IMR-90 (cell line): ENCODE data around the gene ACAD11. TPM values are rescaled to one million over a fixed set of nuclear protein-coding genes. Genes with fewer than 3 reads are reported as not detected.

Experiments used
- ATAC-seq: fragments of 200-7000 bp; cut with Tn5 transposase; 2 replicates; pipeline ENCODE4 v1.9.1; 2020; ENCODE audit warnings: low read depth, mild to moderate bottlenecking, moderate library complexity
- BruUV-seq: library from RNA; stranded (reverse); fragments of 400-500 nt; replicated peaks from 2 replicates; lab custom pipeline; 2021; lab: Mats Ljungman, UMichigan
- CTCF ChIA-PET: fragments of 300-600 bp; formaldehyde crosslinking; extraction: SDS; loops from one replicate; lab custom pipeline; 2021; ENCODE audit warnings: antibody characterized with exemption; lab: Yijun Ruan, JAX
- POLR2A ChIA-PET: fragments of 300-600 bp; sonication (Branson Sonifier 250); formaldehyde crosslinking; loops from one replicate; lab custom pipeline; 2022; ENCODE audit warnings: antibody characterized with exemption; ENCODE audit not compliant: unreplicated experiment; lab: Charles Lee
- DNase-seq: peaks from one replicate; pipeline ENCODE4 v3.0.0; 2013
- H2AFZ ChIP-seq: replicated peaks from 2 replicates; pipeline ENCODE3; 2013; ENCODE audit warnings: low read length, mild to moderate bottlenecking; ENCODE audit not compliant: poor library complexity
- H2AK5ac ChIP-seq: 2 replicates; pipeline ENCODE4 v1.6.1; 2013; ENCODE audit warnings: low read depth, low read length, inconsistent platforms
- H2AK9ac ChIP-seq: replicated peaks from 2 replicates; pipeline ENCODE3; 2013; ENCODE audit warnings: mild to moderate bottlenecking, low read depth, low read length, moderate library complexity; ENCODE audit not compliant: poor library complexity
- H2BK120ac ChIP-seq: 2 replicates; pipeline ENCODE4 v1.6.1; 2013; ENCODE audit warnings: low read depth, low read length, inconsistent platforms
- H2BK15ac ChIP-seq: 3 replicates; pipeline ENCODE4 v1.6.1; 2013; ENCODE audit warnings: low read depth, low read length, inconsistent platforms
- H2BK20ac ChIP-seq: 2 replicates; pipeline ENCODE4 v1.6.1; 2013; ENCODE audit warnings: low read depth, mild to moderate bottlenecking, inconsistent platforms, low read length, moderate library complexity
- H2BK5ac ChIP-seq: 2 replicates; pipeline ENCODE4 v1.6.1; 2013; ENCODE audit warnings: mild to moderate bottlenecking, low read depth, low read length, inconsistent platforms; ENCODE audit not compliant: poor library complexity, severe bottlenecking
- H3K14ac ChIP-seq: replicated peaks from 2 replicates; pipeline ENCODE4 v1.6.1; 2013; ENCODE audit warnings: low read depth, low read length, inconsistent platforms
- H3K18ac ChIP-seq: 2 replicates; pipeline ENCODE4 v1.6.1; 2013; ENCODE audit warnings: low read depth, low read length, control low read depth
- H3K23ac ChIP-seq: 2 replicates; pipeline ENCODE4 v1.6.1; 2013; ENCODE audit warnings: low read depth, low read length, inconsistent platforms
- H3K27ac ChIP-seq: 2 replicates; pipeline ENCODE4 v1.5.1; 2013; ENCODE audit warnings: mild to moderate bottlenecking, control low read depth, low read length; ENCODE audit not compliant: insufficient read depth
- H3K27me3 ChIP-seq: 2 replicates; pipeline ENCODE4 v1.6.1; 2013; ENCODE audit warnings: low read length; ENCODE audit not compliant: control insufficient read depth, insufficient read depth
- H3K36me3 ChIP-seq: 2 replicates; pipeline ENCODE4 v1.6.1; 2013; ENCODE audit warnings: low read length, mixed read lengths; ENCODE audit not compliant: control insufficient read depth, insufficient read depth
- H3K4ac ChIP-seq: 2 replicates; pipeline ENCODE4 v1.6.1; 2013; ENCODE audit warnings: low read depth, low read length, inconsistent platforms
- H3K4me1 ChIP-seq: 2 replicates; pipeline ENCODE4 v1.6.1; 2013; ENCODE audit warnings: low read length, mixed read lengths; ENCODE audit not compliant: control insufficient read depth, insufficient read depth
- H3K4me2 ChIP-seq: 2 replicates; pipeline ENCODE4 v1.6.1; 2013; ENCODE audit warnings: low read depth, mild to moderate bottlenecking, control low read depth, low read length, moderate library complexity
- H3K4me3 ChIP-seq: 2 replicates; pipeline ENCODE4 v1.5.1; 2013; ENCODE audit warnings: low read depth, mild to moderate bottlenecking, control low read depth, low read length, moderate library complexity; ENCODE audit not compliant: insufficient read depth
- H3K56ac ChIP-seq: 2 replicates; pipeline ENCODE4 v1.6.1; 2013; ENCODE audit warnings: low read length, inconsistent platforms; ENCODE audit not compliant: insufficient read depth; ENCODE audit errors: extremely low read depth
- H3K79me1 ChIP-seq, 2 experiments: 2 replicates each; pipeline ENCODE4 v1.6.1; 2013; ENCODE audit warnings: low read length in 2 of 2, inconsistent platforms in 1 of 2, low read depth in 1 of 2
- H3K9ac ChIP-seq: 2 replicates; pipeline ENCODE4 v1.6.1; 2013; ENCODE audit warnings: low read depth, low read length, control low read depth
- H3K9me1 ChIP-seq: 2 replicates; pipeline ENCODE4 v1.6.1; 2013; ENCODE audit warnings: low read length, inconsistent platforms; ENCODE audit not compliant: insufficient read depth
- H3K9me3 ChIP-seq: 2 replicates; pipeline ENCODE4 v1.6.1; 2013; ENCODE audit warnings: low read length; ENCODE audit not compliant: control insufficient read depth, insufficient read depth
- H4K20me1 ChIP-seq: 2 replicates; pipeline ENCODE4 v1.6.1; 2013; ENCODE audit warnings: low read length, inconsistent platforms; ENCODE audit not compliant: insufficient read depth
- H4K5ac ChIP-seq: 2 replicates; pipeline ENCODE4 v1.6.1; 2013; ENCODE audit warnings: mild to moderate bottlenecking, low read depth, low read length, control low read depth
- H4K8ac ChIP-seq, 2 experiments: 2 replicates each; pipeline ENCODE4 v1.6.1; 2013; ENCODE audit warnings: low read depth in 2 of 2, low read length in 2 of 2, control low read depth in 1 of 2, inconsistent platforms in 1 of 2
- H4K91ac ChIP-seq: 2 replicates; pipeline ENCODE4 v1.6.1; 2013; ENCODE audit warnings: low read depth, low read length, inconsistent platforms; ENCODE audit not compliant: insufficient read depth
- BHLHE40 ChIP-seq: fragments of 150-350 bp; IDR thresholded peaks from 2 replicates; pipeline ENCODE4 v1.6.1; 2016; ENCODE audit warnings: mild to moderate bottlenecking, low read depth, low read length
- RAD21 ChIP-seq: IDR thresholded peaks from 2 replicates; pipeline ENCODE4 v1.6.1; 2012; ENCODE audit warnings: low read length, improper control_type of control experiment
- dilution Hi-C: fragments of 300-500 bp; cut with HindIII; formaldehyde crosslinking; loops from one replicate; pipeline ENCODE4 v1.14.3; 2018; ENCODE audit warnings: low sequenced_read_pairs; ENCODE audit not compliant: unreplicated experiment
- in situ Hi-C: fragments of 300-500 bp; cut with MboI; formaldehyde crosslinking; loops from 3 replicates; pipeline ENCODE4 v1.14.3; 2019; ENCODE audit warnings: low sequenced_read_pairs, inconsistent platforms, mixed read lengths
- intact Hi-C: fragments of 100-400 bp; cut with micrococcal nuclease; formaldehyde crosslinking; loops from 2 replicates; pipeline ENCODE4 v1.10.0; 2022
- polyA plus RNA-seq, 3 experiments: library from polyadenylated mRNA; depleted of rRNA; stranded (reverse); fragments of >200 nt; gene quantifications; 2 replicates each; pipeline ENCODE4 v1.2.3, GENCODE V29; 2012; ENCODE audit warnings: low replicate concordance in 1 of 3
- total RNA-seq: library from RNA; depleted of rRNA; stranded (reverse); fragments of >200 nt; gene quantifications from 2 replicates; pipeline ENCODE4 v1.2.3, GENCODE V29; 2012

ACAD11 gene
- total and polyA plus RNA-seq, 2 of the 4 experiments (the other 2 are of a cell fraction): 16.0 to 18.8 TPM

- H3K79me1 ChIP-seq: peaks cover 0 to 10% of the 10 kb centered on the region in 2 experiments; a peak in 1 of 4 replicates
- H4K8ac ChIP-seq: peak overlapping the region in 1 of 2 experiments; percentile 32; a peak in 2 of 4 replicates
- H2BK20ac ChIP-seq: peak overlapping the region; percentile 75; the same call in 1 of the 2 replicates
- peaks cover 3% of the 10 kb centered on the region; the same call in 1 of the 2 replicates for H3K36me3 ChIP-seq
- peak overlapping the region; percentile 86; the same call in 1 of the 2 replicates for H3K18ac ChIP-seq
- no peak overlapping the region for H3K14ac ChIP-seq
- no peak overlapping the region for H2AFZ ChIP-seq
- H2BK5ac ChIP-seq: peak overlapping the region; percentile 95
- POLR2A ChIA-PET: interaction anchor here (0.6 kb wide), 1 partner anchor 218 kb away, joined by 3 read pairs; no protein-coding TSS in a partner anchor
- no peak overlapping the region for H4K5ac ChIP-seq
- 0 out of 2 replicates have a peak overlapping the region, but pooled peaks have one; percentile 3 for H3K4ac ChIP-seq
- no peak overlapping the region for H3K4me2 ChIP-seq
- H3K9me1 ChIP-seq: no peaks in the 10 kb centered on the region; the same call in 1 of the 2 replicates
- DNase-seq (no peak), ATAC-seq (peak; percentile 36; the same call in 1 of the 2 replicates)
- H3K4me1 ChIP-seq: peaks cover 9% of the 10 kb centered on the region
- no peak overlapping the region for H2AK5ac ChIP-seq
- in situ Hi-C loops (loop anchor here (25.0 kb wide), 1 partner anchor 376 kb away; no protein-coding TSS in a partner anchor), dilution Hi-C loops (loop anchor here (25.0 kb wide), 1 partner anchor 101 kb away; no protein-coding TSS in a partner anchor), intact Hi-C loops (no loop called here)
- H3K27me3 ChIP-seq: no peaks in the 10 kb centered on the region
- no peak overlapping the region for H3K4me3 ChIP-seq
- no TSS peak for BruUV-seq
- no peak overlapping the region for H2AK9ac ChIP-seq
- peak overlapping the region; percentile 7; the same call in 1 of the 2 replicates for H3K27ac ChIP-seq
- peak overlapping the region; percentile 26 for H3K56ac ChIP-seq
- H4K20me1 ChIP-seq: no peaks in the 10 kb centered on the region
- H3K9ac ChIP-seq: no peak overlapping the region
- H4K91ac ChIP-seq: no peak overlapping the region
- no peaks in the 10 kb centered on the region for H3K9me3 ChIP-seq
- CTCF ChIA-PET: interaction anchor here (0.8 to 1.7 kb wide), 2 partner anchors 96 to 103 kb away, joined by 3 to 18 read pairs; no protein-coding TSS in a partner anchor
- peak overlapping the region; percentile 8; the same call in 1 of the 2 replicates for H3K23ac ChIP-seq
- TF ChIP-seq BHLHE40 (no peak), RAD21 (no peak)
- peak overlapping the region; percentile 77; the same call in 2 of the 3 replicates for H2BK15ac ChIP-seq
- H2BK120ac ChIP-seq: peak overlapping the region; percentile 51
These were observed 20.9 kb downstream of the ACAD11 start for GRCh38 chr3:132638706-132639105.
